IPS-18a (cell line): ENCODE results near the gene TSPEAR.

Source experiments
- H3K27ac ChIP-seq: one replicate; pipeline ENCODE4 v1.5.1; 2013; ENCODE audit warnings: low read length
- H3K27me3 ChIP-seq: one replicate; pipeline ENCODE4 v1.6.1; 2013; ENCODE audit warnings: mild to moderate bottlenecking, low read length; ENCODE audit not compliant: control insufficient read depth, insufficient read depth
- H3K36me3 ChIP-seq: one replicate; pipeline ENCODE4 v1.6.1; 2013; ENCODE audit warnings: low read depth, low read length; ENCODE audit not compliant: control insufficient read depth
- H3K4me1 ChIP-seq: one replicate; pipeline ENCODE4 v1.6.1; 2013; ENCODE audit warnings: low read depth, low read length; ENCODE audit not compliant: control insufficient read depth
- H3K4me3 ChIP-seq: one replicate; pipeline ENCODE4 v1.5.1; 2013; ENCODE audit warnings: low read length
- H3K9ac ChIP-seq: one replicate; pipeline ENCODE4 v1.6.1; 2013; ENCODE audit warnings: mild to moderate bottlenecking, low read length, moderate library complexity
- H3K9me3 ChIP-seq: one replicate; pipeline ENCODE4 v1.6.1; 2013; ENCODE audit warnings: low read depth, low read length; ENCODE audit not compliant: control insufficient read depth

Gene TSPEAR

DNA sequence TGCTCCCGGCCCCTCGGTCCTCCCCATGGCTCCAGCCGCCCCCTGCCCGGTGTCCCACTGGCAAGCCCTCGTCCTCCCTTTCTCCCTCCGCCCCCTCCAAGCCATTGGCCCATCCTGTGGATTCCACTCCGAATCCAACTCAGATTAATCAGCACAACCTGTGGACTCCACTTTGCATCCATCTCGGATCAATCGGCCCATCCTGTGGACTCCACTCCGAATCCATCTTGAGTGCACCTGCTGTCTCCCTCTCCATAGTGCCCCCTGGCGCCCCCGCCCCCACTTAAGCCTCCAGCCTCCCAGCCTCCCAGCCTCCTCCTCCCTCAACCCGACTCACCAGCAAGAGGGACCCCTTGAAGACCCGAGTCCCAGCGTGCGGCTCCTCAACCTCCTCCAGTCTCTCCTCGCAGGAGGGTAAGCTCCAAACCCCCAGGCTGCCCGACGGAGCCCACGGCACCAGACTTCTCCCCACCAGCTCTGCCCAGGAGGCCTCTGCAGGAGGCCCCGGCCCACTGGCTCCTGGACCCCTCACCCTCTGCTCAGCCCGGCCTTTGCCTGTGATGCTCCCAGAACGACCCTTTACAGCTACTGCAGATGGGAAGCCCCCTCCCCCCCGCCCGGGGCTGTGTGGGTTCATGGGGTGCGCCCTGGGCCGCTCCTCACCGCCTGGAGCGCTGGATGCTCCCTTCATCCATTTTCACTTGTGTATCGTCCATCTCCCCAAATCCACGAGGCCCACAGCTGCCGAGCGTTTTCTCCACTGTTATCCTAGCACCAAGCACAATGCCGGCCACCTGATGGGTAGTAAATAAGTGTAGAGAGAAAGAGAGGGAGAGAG, 40.6 kb upstream of the TSPEAR start:
- Histone ChIP-seq H3K9ac (no peak overlapping the region), H3K36me3 (no peaks in the 10 kb centered on the region), H3K4me1 (peaks cover 24% of the 10 kb centered on the region), H3K27ac (no peak overlapping the region), H3K4me3 (no peak overlapping the region), H3K9me3 (no peaks in the 10 kb centered on the region), H3K27me3 (no peaks in the 10 kb centered on the region)

DNA sequence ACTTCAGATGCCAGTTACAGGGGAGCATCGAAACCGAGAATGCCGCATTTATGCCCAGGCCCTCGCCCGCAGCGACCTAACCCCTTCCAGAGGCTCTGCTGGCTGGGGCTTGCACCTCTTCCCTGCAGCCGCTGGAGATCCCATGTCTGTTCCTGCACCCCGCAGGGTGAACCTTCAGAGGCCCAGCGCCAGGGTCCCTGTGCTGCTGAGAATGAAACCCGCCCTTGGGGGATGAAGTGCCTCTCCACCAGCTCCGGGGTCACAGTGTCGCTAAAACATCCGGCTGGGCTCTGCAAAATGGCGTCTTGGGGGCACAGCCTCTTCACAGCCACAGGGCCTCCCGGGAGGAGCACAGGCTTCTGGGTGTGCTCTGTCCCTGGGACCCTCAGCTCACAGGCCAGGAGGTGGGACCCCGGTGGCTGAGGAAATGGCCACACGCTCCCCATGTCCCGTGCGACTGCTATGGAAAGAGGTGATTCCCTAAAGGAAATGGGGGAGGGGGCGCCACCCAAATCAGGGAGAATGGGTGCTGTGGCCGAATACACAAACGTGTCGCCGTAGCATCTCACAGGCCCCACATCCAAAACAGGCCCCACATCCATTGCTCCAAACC, 39.9 kb upstream of the TSPEAR start:
- Histone ChIP-seq H3K36me3 (no peaks in the 10 kb centered on the region), H3K4me1 (peaks cover 24% of the 10 kb centered on the region), H3K4me3 (no peak overlapping the region), H3K27me3 (no peaks in the 10 kb centered on the region), H3K27ac (no peak overlapping the region), H3K9ac (no peak overlapping the region), H3K9me3 (no peaks in the 10 kb centered on the region)

DNA sequence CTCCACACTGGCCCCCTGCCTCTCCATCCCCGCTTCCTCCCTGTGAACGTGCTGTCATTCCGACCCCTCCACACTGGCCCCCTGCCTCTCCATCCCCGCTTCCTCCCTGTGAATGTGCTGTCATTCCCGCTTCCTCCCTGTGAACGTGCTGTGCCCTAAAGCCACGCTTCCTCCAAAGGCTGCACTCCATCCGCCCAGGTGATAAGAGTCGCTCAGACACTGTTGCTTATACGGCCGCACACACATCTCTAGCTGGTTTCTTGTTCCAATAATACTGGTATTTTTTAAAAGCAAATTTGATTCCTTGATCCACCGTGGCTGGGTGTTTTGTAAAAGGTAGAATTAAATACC, 39.3 kb upstream of the TSPEAR start:
- no peaks in the 10 kb centered on the region for H3K27me3 ChIP-seq
- no peak overlapping the region for H3K9ac ChIP-seq
- no peaks in the 10 kb centered on the region for H3K9me3 ChIP-seq

DNA sequence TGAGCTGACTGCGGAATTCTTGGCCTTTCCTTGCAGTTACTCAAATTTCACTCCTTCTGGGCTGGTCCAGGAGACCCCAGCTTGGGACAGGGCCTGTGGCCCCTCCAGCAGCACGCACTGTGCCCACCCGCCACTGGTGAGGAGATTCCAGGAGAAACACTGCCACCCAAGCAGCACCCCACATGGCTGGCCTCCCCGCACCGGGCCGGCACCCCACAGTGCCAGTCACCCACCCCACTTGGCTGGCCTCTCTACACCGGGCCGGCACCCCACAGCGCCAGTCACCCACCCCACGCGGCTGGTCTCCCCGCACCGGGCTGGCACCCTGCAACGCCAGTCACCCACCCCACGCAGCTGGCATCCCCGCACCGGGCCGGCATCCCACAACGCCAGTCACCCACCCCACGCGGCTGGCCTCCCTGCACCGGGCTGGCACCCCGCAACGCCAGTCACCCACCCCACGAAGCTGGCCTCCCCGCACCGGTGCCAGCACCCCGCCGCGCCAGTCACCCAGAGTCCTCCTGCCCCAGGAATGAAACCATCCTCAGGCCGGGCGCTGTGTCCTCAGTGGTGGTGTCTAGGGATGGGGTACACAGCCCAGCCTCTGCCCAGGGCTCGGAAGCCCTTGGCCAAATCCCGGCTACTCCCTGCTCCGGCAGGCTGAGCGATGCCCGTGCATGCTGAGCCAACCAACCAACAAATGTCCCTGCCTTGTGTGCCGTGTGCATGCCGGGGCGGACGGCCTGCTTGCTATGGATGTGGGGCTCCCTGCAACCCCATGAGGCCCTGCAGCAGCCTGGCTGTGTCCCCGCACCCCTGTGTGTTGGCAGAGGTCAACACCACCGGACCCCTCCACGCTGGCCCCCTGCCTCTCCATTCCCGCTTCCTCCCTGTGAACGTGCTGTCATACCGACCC, 38.6 kb upstream of the TSPEAR start:
- no peaks in the 10 kb centered on the region for H3K9me3 ChIP-seq
- H3K27ac ChIP-seq, result no peak overlapping the region
- no peaks in the 10 kb centered on the region for H3K36me3 ChIP-seq
- H3K4me1 ChIP-seq, result peaks cover 24% of the 10 kb centered on the region
- no peaks in the 10 kb centered on the region for H3K27me3 ChIP-seq
- H3K9ac ChIP-seq, result no peak overlapping the region
- H3K4me3 ChIP-seq, result no peak overlapping the region

More for the DNA sequence above, 39.3 kb upstream of the TSPEAR start:
- no peaks in the 10 kb centered on the region for H3K36me3 ChIP-seq
- H3K4me3 ChIP-seq, result no peak overlapping the region
- no peak overlapping the region for H3K27ac ChIP-seq
- H3K4me1 ChIP-seq, result peaks cover 24% of the 10 kb centered on the region

DNA sequence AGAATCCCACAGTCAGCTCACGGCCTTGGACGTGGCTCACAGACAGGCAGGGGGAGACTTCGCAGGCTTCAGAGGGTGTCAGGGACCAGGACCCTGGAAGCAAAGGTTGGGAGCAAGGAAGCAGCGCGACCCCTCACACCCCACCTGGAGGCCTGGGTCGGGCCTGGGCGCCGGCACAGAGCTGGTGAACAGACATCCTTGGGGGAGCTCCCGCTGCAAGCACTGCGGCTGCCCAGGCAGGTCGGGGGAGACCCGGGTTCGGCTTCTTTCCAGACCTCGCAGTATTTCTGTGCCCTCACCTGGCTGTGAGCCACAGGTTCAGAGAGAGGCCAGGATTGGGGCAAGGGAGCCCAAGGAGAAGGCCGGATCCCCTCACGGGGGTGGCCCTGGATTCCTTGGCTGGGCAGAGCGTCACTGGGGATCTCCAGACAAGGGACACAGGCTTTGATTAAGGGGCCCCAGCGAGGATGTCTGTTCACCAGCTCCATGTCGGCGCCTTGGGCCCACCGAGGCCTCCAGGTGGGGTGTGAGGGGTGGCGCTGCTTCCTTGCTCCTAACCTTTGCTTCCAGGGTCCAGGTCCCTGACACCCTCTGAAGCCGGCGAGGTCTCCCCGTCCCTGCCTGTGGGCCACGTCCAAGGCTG, 37.9 kb upstream of the TSPEAR start:
- Histone ChIP-seq H3K9ac (no peak overlapping the region), H3K36me3 (no peaks in the 10 kb centered on the region), H3K4me1 (peaks cover 24% of the 10 kb centered on the region), H3K27ac (no peak overlapping the region), H3K27me3 (no peaks in the 10 kb centered on the region), H3K9me3 (no peaks in the 10 kb centered on the region), H3K4me3 (peak overlapping the region; percentile 17)

DNA sequence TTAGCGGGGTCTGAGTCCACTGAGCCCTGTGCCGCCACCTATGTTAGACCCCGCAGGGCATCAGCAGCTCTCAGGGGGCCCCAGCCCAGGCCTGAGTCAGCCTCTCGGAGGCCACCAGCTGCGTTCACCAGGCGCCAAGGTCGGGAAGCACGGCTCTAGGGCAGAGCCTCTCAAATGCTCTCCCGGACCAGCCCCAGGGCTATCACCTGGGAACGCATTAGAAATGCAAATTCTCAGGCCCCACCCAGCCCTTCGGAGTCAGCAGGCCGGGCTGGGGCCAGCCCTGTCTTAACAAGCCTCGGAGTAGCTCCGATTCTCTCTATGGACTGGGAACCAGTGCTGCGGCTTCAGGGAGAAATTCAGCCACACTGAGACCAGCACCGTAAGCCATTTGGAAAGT, 37.2 kb upstream of the TSPEAR start:
- no peak overlapping the region for H3K27ac ChIP-seq

DNA sequence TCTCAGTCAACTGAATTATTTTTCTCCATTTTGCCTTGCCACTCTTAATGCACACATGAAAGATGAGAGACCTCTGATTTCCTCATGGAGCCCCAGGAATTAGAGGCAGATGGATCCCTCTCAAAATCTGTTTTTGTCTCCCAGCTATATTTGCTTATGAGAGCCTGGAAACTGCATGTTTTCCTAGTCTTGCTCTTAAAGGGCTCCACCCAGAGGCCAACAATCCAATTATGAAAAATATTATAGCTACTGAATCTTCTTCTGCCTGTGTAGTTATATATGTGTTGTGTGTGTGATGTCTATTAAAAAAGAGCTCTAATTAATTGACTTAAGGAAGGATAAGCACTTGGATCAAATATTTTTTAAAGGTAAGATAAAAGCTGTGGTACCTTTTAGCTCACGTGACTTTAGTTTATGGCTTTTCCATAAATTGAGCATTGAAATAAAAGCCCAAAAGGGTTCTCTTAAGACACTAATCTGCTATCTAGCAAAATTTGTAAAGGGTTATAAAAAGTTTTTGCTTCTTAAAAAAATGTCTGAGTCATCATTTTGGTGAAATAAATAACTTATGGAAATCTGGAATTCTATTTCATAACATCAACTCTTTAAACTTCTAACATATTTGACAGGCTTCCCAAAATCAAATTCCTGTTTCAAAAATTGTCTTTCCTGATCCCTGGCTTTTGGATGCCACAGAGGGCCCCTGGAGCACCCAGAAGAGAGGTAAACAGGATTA, 31.2 kb upstream of the TSPEAR start:
- Histone ChIP-seq H3K4me3 (no peak overlapping the region), H3K9me3 (peaks cover 10% of the 10 kb centered on the region), H3K9ac (no peak overlapping the region), H3K27me3 (no peaks in the 10 kb centered on the region), H3K4me1 (no peaks in the 10 kb centered on the region), H3K27ac (no peak overlapping the region), H3K36me3 (no peaks in the 10 kb centered on the region)

More for the DNA sequence above, 37.2 kb upstream of the TSPEAR start:
- no peaks in the 10 kb centered on the region for H3K9me3 ChIP-seq
- H3K36me3 ChIP-seq, result no peaks in the 10 kb centered on the region
- peak overlapping the region; percentile 17 for H3K4me3 ChIP-seq
- H3K4me1 ChIP-seq, result peaks cover 24% of the 10 kb centered on the region
- no peak overlapping the region for H3K9ac ChIP-seq
- no peaks in the 10 kb centered on the region for H3K27me3 ChIP-seq

DNA sequence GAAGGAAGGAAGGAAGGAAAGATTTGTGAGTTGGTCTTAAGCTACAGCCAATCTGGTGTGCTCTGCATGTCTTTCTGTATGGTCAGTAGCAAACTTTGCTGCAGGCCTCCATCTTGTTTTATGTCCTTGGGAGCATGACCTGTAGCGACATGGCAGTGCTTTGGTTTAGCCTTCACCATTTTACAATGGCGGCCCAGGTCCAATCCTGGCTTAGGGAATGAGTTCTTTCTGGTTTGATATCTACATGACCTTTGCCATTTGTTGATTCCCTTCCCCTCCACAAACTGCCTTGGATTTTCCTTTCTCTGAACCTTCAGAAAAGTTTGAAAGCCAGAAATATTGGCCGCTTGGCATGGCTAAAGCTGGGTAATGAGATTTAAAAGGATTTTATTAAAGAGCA, 30.5 kb upstream of the TSPEAR start:
- H3K27me3 ChIP-seq, result no peaks in the 10 kb centered on the region
- H3K9ac ChIP-seq, result no peak overlapping the region
- no peaks in the 10 kb centered on the region for H3K36me3 ChIP-seq
- no peak overlapping the region for H3K27ac ChIP-seq
- H3K4me1 ChIP-seq, result no peaks in the 10 kb centered on the region
- no peak overlapping the region for H3K4me3 ChIP-seq
- peaks cover 15% of the 10 kb centered on the region for H3K9me3 ChIP-seq

DNA sequence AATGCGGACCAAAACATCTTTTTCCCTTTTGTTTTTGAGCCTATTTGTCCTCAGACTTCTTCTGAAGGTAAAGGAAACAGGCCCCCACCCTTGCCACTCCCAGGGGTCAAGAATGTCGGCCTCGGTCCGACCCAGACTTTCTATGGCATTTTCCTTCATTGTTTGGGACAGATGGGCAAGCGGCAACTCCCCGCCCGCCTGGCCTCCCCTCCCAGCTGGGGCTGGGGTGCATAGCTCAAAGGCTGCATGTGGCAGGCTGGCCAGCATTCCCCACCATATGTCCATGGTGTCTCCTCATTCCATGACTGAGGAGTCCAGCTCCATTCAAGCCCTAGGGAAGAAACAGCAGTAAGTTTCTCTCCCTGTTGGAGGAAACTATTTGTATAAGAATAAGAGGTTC, 29.4 kb upstream of the TSPEAR start:
- no peak overlapping the region for H3K9ac ChIP-seq
- no peaks in the 10 kb centered on the region for H3K27me3 ChIP-seq
- peaks cover 15% of the 10 kb centered on the region for H3K9me3 ChIP-seq
- no peaks in the 10 kb centered on the region for H3K36me3 ChIP-seq
- H3K27ac ChIP-seq, result no peak overlapping the region
- H3K4me3 ChIP-seq, result no peak overlapping the region
- H3K4me1 ChIP-seq, result no peaks in the 10 kb centered on the region

DNA sequence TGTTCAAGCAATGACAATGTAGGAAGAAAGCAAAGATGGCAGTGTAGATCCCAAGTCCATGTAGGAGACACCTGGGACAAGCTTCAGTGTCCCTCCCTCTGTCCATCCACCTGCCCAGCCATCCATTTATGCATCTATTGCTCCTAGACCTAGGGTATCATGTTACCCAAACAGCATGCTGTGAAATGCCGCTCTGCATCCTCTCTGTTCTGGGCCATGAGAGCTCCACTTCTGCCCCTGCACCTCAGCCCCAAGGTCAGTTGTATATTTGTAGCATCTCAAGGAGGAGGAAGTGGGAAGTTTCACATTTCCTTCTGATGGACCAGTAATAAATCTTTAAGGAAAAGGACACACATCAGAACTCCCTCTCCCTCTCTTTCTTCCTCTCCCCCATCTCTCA, 27.9 kb upstream of the TSPEAR start:
- no peaks in the 10 kb centered on the region for H3K36me3 ChIP-seq
- H3K4me1 ChIP-seq, result no peaks in the 10 kb centered on the region
- no peak overlapping the region for H3K4me3 ChIP-seq
- no peak overlapping the region for H3K9ac ChIP-seq
- peaks cover 15% of the 10 kb centered on the region for H3K9me3 ChIP-seq
- no peak overlapping the region for H3K27ac ChIP-seq
- H3K27me3 ChIP-seq, result no peaks in the 10 kb centered on the region
